Peyer's patch (tissue), 4 donors: ENCODE data around the gene PDE8B. TPM values are rescaled to one million over a fixed set of nuclear protein-coding genes. Genes with fewer than 3 reads are reported as not detected.

Experiments
- DNase-seq, 3 donors: peaks; one replicate each; pipeline ENCODE4 v3.0.0-alpha.2; 2017 to 2019
- H3K27ac ChIP-seq, 4 donors: fragments of 200-600 bp; sonication (generic); one replicate each; pipeline ENCODE4 v1.5.1; 2016 to 2019
- H3K27me3 ChIP-seq, 2 donors: fragments of 200-600 bp; sonication (generic); one replicate each; pipeline ENCODE4 v1.5.1; 2019
- H3K36me3 ChIP-seq, 3 donors: fragments of 200-600 bp; sonication (generic); one replicate each; pipeline ENCODE4 v1.5.1; 2016 to 2019
- H3K4me1 ChIP-seq, 4 donors: fragments of 200-600 bp; sonication (generic); one replicate each; pipeline ENCODE4 v1.5.1; 2016 to 2019
- H3K4me3 ChIP-seq, 4 donors: fragments of 200-600 bp; sonication (generic); 1 replicate in 3 of 4; 2 replicates in 1 of 4; pipeline ENCODE4 v1.5.1; 2016 to 2019; ENCODE audit warnings: mild to moderate bottlenecking in 1 of 4
- H3K9me3 ChIP-seq, 4 donors: fragments of 200-600 bp; sonication (generic); one replicate each; pipeline ENCODE4 v1.5.1; 2016 to 2019; ENCODE audit warnings: mild to moderate bottlenecking in 1 of 4
- POLR2A ChIP-seq, 2 donors: fragments of 450-650 bp; IDR thresholded peaks; one replicate each; pipeline ENCODE4 v1.5.1; 2017; ENCODE audit warnings: antibody characterized with exemption in 2 of 2, mild to moderate bottlenecking in 2 of 2, moderate library complexity in 2 of 2
- total RNA-seq, 4 donors: library from RNA; depleted of rRNA; stranded (reverse); fragments of >200 nt; gene quantifications; one replicate each; pipeline ENCODE4 v1.1.0, GENCODE V29; 2016
- TF ChIP-seq, protein P1 (sequence below), 6 experiments: fragments of 450-650 bp in 4 of 6; fragments of 200-600 bp in 2 of 6; sonication (generic) in 1 of 6; IDR thresholded peaks; one replicate each; pipeline ENCODE4 v1.5.1; 2017 to 2019; ENCODE audit warnings: antibody characterized with exemption in 6 of 6, mild to moderate bottlenecking in 3 of 6, moderate library complexity in 1 of 6

PDE8B gene
- total RNA-seq, 4 donors from 2014 or later: 0.94 to 3.1 (median 1.9) TPM

GRCh38 chr5:77394064-77394715 is 183.7 kb downstream of the PDE8B start:
- no peak for TF ChIP-seq POLR2A (IDR thresholded peaks at IDR 0.05)
- TF ChIP-seq, protein P1, sequence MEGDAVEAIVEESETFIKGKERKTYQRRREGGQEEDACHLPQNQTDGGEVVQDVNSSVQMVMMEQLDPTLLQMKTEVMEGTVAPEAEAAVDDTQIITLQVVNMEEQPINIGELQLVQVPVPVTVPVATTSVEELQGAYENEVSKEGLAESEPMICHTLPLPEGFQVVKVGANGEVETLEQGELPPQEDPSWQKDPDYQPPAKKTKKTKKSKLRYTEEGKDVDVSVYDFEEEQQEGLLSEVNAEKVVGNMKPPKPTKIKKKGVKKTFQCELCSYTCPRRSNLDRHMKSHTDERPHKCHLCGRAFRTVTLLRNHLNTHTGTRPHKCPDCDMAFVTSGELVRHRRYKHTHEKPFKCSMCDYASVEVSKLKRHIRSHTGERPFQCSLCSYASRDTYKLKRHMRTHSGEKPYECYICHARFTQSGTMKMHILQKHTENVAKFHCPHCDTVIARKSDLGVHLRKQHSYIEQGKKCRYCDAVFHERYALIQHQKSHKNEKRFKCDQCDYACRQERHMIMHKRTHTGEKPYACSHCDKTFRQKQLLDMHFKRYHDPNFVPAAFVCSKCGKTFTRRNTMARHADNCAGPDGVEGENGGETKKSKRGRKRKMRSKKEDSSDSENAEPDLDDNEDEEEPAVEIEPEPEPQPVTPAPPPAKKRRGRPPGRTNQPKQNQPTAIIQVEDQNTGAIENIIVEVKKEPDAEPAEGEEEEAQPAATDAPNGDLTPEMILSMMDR (IDR thresholded peaks at IDR 0.05): no peak
- Histone ChIP-seq H3K4me3 (no peak overlapping the region), H3K36me3 (no peaks in the 10 kb centered on the region), H3K27me3 (no peaks in the 10 kb centered on the region), H3K9me3 (no peaks in the 10 kb centered on the region), H3K27ac (no peak overlapping the region), H3K4me1 (no peaks in the 10 kb centered on the region)
- DNase-seq: no peak

GRCh38 chr5:77396017-77396416 is 185.5 kb downstream of the PDE8B start:
- Histone ChIP-seq H3K4me1 (no peaks in the 10 kb centered on the region), H3K9me3 (no peaks in the 10 kb centered on the region), H3K27ac (no peak overlapping the region), H3K27me3 (no peaks in the 10 kb centered on the region), H3K36me3 (no peaks in the 10 kb centered on the region), H3K4me3 (no peak overlapping the region)
- no peak for DNase-seq
- TF ChIP-seq, protein P1 (IDR thresholded peaks at IDR 0.05): no peak

DNA sequence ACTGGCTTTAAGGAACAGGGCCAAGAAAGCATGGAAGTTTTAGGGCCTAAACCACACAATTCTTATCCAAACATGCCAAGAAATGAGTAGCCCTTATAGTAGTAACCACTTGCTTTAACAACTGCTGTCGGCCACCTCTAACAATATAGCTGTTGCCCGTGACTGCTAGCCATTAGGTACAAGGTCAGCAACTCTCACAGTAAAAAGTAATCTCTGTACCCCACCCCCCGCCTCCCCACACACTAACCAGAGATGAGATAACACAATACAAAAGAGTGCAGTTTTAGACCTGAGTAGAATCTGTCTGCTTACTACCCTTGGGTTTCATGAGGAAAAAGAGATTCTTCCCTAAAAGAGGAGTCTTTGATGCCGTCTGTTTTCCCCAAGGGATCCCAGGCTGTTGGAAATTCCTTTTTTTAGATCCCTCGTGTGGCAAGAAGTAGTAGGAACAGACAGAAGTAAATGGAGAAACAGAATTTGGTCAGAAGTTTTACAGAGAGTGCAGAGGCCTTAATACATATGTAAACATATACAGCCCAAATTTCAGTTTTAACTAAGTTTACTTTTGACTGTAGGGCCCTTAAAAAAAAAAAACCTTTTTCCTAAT is 187.3 kb downstream of the PDE8B start:
- no peaks in the 10 kb centered on the region for H3K9me3 ChIP-seq
- TF ChIP-seq, protein P1 (IDR thresholded peaks at IDR 0.05): no peak
- TF ChIP-seq POLR2A (IDR thresholded peaks at IDR 0.05): no peak
- no peaks in the 10 kb centered on the region for H3K27me3 ChIP-seq
- no peak overlapping the region for H3K4me3 ChIP-seq
- H3K36me3 ChIP-seq: no peaks in the 10 kb centered on the region
- no peak for DNase-seq
- no peaks in the 10 kb centered on the region for H3K4me1 ChIP-seq
- H3K27ac ChIP-seq: no peak overlapping the region

DNA sequence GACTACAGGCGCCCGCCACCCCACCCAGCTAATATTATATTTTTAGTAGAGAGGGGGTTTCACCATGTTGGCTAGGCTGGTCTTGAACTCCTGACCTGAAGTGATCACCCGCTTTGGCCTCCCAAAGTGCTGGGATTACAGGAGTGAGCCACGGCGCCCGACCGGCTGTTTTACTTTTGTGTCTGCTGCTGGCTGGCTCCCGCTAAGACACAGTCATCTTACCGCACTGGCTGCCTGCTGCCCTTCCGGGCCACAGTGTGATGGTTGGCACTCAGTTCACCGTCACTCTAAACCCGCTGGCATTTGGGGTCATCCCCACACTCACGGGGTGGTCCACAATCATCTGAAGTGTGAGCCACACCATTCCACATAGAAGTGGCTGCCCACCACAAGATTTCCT is 188.0 kb downstream of the PDE8B start:
- no peak for DNase-seq
- H3K27me3 ChIP-seq: no peaks in the 10 kb centered on the region
- no peaks in the 10 kb centered on the region for H3K9me3 ChIP-seq
- no peaks in the 10 kb centered on the region for H3K4me1 ChIP-seq
- H3K36me3 ChIP-seq: no peaks in the 10 kb centered on the region
- no peak overlapping the region for H3K27ac ChIP-seq
- no peak overlapping the region for H3K4me3 ChIP-seq
- TF ChIP-seq POLR2A (IDR thresholded peaks at IDR 0.05): no peak
- TF ChIP-seq, protein P1 (IDR thresholded peaks at IDR 0.05): no peak

- H3K4me1 ChIP-seq: no peaks in the 10 kb centered on the region
- no peak overlapping the region for H3K27ac ChIP-seq
- H3K27me3 ChIP-seq: no peaks in the 10 kb centered on the region
- no peaks in the 10 kb centered on the region for H3K9me3 ChIP-seq
- no peak overlapping the region for H3K4me3 ChIP-seq
- no peak for TF ChIP-seq POLR2A (IDR thresholded peaks at IDR 0.05)
- TF ChIP-seq, protein P1 (IDR thresholded peaks at IDR 0.05): no peak
- DNase-seq: no peak
- H3K36me3 ChIP-seq: no peaks in the 10 kb centered on the region
Measured at GRCh38 chr5:77398896-77399295, 188.4 kb downstream of the PDE8B start.
